CD4-positive, alpha-beta T cell treated with Interleukin-17A for 4 hours (primary cell): ENCODE data around the gene CATSPERZ.

ENCODE experiments used
- DNase-seq: peaks from one replicate; pipeline ENCODE4 v3.0.0-alpha.2; 2020; ENCODE audit warnings: mixed read lengths

CATSPERZ gene

DNA sequence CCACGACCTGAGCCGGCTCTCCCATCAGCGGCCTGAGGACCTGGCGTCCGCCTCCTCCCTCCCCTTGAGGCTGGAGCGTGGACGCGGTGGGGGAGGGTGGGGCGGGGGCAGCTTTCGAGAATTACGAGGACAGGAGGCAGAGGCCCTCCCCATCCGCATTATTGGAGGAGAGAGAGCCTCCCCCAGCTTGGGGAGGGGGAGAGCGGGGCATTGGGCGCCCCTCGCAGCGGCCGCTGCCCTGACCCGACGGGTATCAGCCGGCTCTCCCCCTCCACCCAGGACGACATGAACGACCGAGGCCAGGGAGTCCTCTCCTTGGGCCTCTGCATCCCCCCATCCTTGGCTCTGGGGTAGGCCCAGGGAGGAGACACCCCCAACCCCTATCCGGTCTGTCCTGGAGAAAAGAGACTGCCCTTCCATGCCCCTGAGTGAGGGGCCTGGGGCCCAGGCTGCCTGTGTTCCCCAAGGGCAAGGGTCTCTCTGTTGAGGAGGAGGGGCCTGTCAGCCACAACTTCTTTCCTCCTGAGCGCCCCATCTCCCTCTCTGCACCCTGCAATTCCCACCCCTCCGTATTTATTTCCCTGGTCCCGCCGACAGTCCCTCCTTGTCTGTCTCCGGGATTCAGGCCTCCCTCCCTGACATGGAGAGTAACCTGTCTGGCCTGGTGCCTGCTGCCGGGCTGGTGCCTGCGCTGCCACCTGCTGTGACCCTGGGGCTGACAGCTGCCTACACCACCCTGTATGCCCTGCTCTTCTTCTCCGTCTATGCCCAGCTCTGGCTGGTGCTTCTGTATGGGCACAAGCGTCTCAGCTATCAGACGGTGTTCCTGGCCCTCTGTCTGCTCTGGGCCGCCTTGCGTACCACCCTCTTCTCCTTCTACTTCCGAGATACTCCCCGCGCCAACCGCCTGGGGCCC, 14.0 kb upstream of the CATSPERZ start:
- peak; percentile 38 for DNase-seq

DNA sequence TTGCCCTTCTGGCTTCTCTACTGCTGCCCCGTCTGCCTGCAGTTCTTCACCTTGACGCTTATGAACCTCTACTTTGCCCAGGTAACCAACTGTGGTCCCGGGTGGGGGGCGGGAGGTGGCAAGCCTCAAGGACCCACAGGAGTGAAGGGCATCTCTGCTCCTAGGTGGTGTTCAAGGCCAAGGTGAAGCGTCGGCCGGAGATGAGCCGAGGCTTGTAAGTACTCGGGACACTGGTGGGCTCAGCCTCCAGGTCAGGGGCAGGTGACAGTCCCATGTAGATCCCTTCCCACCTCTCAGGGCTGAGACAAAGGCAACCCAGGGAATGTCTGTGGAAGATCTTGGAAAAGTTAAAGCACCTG, 13.4 kb upstream of the CATSPERZ start:
- no peak for DNase-seq

DNA sequence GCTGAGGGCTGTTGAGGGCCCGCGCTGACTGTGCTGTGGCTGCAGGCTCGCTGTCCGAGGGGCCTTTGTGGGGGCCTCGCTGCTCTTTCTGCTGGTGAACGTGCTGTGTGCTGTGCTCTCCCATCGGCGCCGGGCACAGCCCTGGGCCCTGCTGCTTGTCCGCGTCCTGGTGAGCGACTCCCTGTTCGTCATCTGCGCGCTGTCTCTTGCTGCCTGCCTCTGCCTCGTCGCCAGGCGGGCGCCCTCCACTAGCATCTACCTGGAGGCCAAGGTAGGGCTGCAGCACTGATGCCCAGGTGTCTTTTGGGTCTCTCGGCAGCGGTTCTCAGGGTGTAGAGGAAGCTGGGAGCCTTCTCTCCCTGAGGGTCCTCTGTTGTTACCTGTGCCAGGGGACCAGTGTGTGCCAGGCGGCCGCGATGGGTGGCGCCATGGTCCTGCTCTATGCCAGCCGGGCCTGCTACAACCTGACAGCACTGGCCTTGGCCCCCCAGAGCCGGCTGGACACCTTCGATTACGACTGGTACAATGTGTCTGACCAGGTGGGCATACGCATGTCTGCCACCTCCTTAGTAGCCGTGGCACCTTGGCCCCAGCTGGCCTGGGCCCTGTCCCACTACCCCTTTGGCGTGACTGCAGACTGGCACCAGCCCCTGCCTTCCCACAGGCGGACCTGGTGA, 12.3 kb upstream of the CATSPERZ start:
- no peak for DNase-seq

DNA sequence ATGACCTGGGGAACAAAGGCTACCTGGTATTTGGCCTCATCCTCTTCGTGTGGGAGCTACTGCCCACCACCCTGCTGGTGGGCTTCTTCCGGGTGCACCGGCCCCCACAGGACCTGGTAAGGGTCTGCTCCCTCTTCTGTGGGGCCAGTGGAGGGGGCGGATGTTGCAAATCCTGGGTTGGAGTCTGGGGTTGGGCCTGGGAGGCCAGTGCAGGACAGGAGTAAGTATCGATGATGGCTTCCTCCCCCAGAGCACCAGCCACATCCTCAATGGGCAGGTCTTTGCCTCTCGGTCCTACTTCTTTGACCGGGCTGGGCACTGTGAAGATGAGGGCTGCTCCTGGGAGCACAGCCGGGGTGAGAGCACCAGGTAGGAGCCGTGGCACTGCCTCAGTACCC, 11.8 kb upstream of the CATSPERZ start:
- no peak for DNase-seq

DNA sequence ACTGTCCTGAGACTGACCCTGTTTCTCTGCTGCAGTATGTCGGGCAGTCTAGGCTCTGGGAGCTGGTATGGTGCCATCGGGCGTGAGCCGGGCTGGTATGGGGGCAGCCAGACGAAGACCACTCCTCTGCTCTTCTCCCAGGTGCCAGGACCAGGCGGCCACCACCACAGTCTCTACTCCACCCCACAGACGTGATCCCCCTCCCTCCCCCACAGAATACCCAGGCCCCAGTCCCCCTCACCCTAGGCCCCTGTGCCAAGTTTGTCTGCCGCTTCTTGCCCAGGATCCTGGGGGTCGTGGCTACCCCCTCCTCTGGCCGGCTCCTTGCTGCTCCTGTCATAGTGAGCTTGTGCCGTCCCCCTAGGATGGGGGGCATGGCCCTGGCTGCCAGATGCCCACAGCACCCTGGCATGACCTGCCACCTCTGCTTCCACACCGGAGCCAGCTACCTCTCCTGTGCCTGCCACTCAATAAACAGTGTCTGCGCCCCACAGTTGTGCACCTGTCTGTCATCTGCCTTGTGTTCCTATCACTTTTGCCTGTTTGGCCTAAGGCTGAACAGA, 11.1 kb upstream of the CATSPERZ start:
- no peak for DNase-seq

DNA sequence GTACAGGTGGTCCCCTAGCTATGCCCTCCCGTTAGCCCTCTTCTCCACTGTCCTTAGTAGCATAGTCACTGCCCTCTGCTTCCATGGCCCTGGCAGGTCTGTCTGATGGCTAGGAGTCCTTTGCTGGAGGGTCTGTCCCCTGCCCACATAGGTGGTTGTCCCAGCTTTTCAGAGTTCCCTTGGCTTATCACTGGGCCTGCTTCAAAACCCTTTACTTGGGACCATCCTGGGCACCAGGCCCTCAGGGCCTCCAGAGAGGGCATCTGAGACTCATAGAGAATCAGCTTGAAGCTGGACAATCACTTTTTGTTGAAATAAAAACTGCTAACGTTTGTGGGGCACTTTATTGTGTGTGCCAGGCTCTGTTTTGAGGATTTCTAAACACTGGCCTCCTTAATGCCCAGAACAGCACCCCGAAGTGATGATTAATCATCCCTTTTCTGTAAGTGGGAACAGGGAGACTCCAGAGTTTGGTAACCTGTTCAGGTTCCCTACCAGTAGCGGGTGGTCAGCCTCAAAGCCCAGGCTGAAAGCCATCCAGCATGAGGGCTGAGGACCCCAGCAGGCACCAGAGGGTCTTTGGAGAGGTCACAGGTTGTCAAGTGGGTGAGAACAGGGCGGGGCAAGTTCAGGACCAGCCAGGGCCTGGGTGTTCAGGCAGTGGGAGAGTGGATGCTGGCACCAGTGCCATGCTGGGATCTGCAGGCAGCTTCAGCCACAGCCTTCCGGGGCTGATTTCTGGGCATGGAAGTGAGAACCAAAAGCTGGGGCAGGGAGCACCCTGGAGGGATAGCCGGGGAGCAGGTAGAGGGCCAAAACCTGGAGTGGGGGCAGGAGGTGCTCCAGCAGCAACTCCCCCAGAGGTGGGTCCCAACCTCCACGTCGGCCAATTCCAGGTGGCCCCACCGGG, 9.6 kb upstream of the CATSPERZ start:
- DNase-seq: no peak

DNA sequence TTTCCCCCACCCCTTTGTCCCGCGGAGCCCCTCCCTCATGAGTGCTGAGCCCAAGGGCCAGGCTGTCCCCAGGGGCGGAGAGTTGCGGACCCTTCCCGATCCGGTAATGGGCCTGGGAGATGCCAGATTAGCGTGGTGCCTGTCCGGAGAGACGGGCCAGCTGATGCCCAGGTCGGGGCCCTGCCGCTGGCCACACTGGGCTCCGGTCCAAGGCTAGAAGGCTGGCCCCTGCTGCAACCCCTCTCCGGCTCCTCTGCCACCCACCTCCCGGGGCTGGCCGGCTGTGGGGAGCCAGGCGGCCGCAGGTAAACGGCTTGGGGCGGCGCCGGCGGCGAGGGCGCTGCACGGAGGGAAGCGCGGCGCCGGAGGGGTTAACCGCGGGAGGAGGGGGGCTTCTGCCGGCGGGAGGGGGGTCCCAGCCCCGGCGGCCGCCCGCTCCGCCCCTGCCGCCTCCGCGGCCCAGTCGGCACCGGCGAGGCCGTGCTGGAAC, 8.9 kb upstream of the CATSPERZ start, which contains the start of gene KCNK4:
KCNK4 (plus strand) TSS at position 41 of the 490 bp plus-strand sequence. CDS start 1,717 bp downstream, outside the sequence.
- DNase-seq: no peak

DNA sequence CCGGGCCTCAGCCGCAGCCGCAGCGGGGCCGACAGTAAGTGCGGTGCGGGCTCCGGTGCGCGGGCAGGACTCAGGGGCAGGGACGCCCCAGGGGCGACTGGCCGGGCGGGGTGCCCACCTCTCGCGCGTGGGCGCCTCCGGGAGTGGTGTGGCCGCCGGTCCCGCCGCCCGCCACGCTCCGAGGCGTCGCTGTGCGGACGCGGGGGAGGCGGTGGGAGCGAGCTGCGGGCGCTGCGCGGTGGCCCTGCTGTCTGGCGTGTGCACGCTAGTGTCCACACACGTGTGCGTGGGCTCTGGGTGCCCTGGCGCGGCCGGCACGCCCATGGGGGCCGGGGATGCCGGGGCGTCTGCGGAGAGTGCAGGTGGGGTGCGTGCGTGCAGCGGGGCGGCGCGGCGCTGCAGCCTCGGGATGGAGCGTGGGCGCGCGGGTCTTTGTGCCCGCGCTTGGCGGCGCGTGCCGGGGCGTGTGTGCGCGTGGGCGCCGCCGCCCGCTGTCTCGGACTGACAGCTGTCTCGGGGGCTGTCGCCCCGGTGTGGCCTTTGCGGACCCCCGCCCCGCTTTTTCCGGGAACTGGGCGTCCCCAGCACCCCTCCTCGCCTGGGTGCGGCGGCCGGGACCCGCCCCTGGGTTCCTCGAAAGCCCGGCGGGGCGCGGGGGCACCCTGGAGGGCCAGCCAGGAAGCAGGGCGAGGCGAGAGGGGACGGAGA, 8.3 kb upstream of the CATSPERZ start:
- no peak for DNase-seq

DNA sequence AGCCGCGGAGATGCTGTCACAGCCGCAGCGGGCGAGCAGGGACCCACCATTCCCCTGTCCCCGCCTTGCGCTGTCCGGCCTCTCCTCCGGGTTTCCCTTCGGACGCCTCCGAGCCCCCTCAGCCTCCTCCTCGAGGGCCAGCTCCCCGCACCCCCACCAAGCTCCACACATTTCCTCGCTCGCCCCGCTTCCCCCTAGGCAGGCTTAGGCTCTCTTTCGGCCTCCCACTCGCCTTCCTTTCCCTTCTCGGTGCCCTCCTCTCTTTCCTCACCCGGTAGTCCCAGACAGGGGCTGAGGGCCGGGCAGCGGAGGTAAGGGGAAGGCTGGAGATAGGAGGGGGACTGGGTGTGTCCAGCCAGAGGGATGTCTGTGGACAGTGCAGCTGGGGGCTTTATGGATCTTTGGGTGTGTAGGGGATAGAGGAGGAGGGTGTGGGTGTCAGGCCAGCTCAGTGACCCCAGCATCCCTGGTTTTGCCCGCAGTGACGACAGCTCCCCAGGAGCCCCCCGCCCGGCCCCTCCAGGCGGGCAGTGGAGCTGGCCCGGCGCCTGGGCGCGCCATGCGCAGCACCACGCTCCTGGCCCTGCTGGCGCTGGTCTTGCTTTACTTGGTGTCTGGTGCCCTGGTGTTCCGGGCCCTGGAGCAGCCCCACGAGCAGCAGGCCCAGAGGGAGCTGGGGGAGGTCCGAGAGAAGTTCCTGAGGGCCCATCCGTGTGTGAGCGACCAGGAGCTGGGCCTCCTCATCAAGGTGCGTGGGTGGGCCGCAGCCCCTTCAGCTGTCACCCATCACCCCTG, 7.5 kb upstream of the CATSPERZ start:
- DNase-seq: no peak

DNA sequence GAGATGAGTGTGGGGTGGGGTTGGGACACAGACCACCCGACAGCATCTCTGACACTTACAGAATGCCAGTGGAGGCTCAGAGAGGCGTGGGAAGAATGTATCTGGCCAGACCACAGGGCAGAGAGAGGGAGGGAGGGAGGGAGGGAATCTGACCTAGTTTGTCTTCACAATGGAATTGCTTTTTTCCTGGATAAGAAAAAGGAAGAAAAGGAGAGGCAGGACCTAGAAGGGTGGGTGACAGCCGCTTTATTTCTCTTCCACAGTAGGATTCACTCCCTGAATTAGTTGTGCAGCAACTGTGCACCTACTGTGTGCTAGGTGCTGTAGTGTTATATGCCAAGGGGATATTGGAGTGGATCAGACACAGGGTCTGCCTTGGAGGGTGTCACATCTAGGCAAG, 5.4 kb upstream of the CATSPERZ start:
- no peak for DNase-seq

DNA sequence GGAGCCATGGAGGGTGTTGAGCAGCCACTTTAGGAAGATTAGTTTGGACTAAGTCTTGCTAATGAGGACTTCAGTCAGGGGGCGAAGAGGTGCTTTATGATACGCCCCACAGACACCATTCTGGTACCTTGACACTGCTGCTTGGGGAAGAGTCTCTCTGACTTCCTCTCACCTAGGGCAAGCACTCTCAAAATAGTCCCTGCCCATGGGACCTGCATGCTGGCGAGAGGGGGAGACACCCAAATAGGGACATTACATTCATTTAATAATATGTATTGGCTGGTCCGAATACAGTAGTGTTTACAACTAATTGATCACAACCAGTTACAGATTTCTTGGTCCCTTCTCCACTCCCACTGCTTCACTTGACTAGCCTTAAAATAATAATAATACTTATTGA, 4.4 kb upstream of the CATSPERZ start:
- DNase-seq: no peak

DNA sequence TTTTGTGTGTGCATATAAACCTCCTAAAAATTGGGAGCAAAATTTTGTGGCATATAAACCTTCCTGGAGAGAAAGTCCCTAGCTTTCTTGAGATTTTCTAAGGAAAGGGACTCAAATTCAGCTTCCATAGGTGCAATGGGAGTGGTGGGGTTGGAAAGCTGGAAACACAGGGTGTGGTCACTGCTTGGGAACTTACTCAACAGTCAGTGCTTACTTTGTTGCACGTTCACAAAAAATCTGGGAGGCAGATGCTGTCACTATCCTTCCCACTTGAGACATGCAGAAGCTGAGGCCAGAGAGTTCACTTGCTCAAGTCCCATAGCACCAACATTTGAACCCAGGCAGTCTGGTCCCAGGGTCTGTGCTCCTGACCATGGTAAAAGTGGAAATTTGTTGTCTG, 3.9 kb upstream of the CATSPERZ start:
- DNase-seq: no peak

DNA sequence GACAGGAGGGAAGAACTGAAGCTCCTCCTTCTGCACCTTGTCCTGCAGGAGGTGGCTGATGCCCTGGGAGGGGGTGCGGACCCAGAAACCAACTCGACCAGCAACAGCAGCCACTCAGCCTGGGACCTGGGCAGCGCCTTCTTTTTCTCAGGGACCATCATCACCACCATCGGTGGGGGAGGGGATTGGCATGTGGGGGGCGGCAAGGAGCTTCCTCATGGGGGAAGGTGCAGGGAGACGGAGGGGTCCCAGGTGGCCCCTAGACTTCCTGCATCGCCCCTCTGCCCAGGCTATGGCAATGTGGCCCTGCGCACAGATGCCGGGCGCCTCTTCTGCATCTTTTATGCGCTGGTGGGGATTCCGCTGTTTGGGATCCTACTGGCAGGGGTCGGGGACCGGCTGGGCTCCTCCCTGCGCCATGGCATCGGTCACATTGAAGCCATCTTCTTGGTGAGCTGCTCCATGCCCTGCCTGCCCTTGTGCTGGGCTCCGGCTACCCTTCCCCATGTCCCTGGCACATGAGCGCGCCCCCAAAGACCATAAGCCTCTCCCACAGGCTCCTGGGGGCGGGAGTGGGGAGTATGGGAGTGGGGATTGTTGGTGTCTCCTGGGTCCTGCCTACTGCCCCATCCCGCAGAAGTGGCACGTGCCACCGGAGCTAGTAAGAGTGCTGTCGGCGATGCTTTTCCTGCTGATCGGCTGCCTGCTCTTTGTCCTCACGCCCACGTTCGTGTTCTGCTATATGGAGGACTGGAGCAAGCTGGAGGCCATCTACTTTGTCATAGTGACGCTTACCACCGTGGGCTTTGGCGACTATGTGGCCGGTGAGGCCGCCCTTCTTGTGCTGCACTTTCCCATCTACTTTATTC, 3.1 kb upstream of the CATSPERZ start:
- DNase-seq: no peak

DNA sequence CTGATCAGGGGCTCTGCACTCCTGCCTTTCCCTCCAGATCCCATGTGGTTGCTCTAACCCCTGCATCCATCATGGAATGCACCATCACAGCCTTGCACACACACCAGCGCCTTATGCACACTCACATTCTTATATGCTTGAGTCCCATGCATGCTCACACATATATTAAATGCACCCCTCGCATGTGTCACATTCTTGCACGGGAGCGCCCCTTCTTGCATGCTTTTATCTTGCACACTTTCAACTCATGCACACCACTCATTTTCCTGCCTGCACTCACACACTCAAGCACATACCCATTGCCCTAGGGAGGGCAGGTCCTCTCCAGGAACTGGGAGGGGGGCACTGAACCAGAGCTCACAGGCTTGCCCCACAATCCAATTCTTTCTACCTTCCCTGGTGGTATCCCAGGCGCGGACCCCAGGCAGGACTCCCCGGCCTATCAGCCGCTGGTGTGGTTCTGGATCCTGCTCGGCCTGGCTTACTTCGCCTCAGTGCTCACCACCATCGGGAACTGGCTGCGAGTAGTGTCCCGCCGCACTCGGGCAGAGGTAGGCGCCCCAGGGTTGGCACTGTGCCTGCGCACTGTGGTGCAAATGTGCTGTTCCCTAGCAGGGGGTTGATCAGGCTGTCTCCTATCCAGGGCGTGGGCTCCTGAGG, 2.3 kb upstream of the CATSPERZ start:
- no peak for DNase-seq

DNA sequence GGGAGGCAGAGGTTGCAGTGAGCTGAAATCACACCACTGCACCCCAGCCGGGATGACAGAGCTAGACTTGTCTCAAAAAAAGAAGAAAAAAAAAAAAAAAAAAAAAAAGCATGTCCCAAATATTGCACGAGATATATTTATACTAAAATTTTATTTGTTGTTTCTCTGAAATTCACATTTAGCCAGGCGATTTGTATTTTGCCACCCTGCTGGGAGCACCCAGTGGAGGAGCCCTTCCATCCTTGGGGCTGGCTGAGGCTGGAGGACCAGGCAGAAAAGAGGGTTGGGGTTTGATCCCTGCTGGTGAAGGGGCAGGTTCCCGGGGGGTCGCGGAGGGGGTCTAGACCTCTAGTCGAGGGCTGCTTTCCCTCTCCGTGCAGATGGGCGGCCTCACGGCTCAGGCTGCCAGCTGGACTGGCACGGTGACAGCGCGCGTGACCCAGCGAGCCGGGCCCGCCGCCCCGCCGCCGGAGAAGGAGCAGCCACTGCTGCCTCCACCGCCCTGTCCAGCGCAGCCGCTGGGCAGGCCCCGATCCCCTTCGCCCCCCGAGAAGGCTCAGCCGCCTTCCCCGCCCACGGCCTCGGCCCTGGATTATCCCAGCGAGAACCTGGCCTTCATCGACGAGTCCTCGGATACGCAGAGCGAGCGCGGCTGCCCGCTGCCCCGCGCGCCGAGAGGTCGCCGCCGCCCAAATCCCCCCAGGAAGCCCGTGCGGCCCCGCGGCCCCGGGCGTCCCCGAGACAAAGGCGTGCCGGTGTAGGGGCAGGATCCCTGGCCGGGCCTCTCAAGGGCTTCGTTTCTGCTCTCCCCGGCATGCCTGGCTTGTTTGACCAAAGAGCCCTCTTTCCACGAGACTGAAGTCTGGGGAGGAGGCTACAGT, 952 bp upstream of the CATSPERZ start:
- DNase-seq: no peak

DNA sequence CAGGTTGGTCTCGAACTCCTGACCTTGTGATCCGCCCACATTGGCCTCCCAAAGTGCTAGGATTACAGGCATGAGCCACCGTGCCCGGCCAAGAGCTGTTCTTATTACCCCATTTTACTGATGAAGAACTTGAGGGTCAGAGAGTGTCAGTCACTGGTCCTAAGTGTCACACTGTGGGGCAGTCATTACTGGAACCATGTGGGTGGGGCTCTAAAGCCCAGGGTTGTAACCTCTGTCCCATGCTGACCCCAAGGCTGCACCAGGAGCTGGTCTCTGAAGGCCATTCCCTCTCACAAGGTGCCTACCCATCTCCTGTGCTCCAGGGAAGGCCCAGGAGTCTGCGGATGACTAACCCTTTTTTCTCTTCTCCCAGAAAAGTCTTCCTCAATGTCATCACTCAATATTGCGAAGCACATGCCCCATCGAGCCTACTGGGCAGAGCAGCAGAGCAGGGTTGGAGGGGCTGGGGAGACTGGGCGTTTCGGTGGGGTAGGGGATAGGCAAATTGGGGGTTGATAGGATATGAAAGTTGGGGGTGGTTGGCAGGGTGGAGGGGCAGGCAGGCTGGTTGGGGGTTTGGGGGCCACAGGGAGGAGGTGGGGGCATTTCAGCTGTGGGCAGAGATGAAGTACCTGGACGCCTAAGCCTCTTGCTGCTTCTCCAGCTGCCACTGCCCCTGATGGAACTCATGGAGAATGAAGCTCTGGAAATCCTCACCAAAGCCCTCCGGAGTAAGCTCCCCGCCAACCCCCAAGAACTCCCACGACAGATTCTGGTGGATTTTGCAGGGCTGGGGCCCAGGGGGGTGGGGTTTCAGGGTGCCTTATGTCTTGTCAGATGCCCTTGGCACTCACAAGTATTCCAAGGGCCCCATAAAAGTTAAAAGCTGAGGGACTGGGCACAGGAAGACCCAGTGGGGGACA, 3.2 kb downstream of the CATSPERZ start:
- DNase-seq: no peak

DNA sequence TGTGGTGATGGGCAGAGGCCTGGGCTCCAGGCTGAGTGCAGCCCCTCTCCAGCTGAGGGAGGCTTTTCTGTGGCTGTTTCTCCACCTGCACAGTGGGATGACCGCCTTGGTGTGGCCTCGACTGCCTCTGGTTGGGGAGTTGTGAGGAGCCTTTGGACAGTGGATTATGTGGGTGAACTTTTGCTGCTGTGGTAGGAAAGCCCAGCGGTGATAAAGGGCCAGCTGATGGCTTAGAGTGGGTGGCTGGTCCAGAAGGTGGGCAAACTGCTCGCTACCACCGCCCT, 3.8 kb downstream of the CATSPERZ start:
- DNase-seq: no peak
